GM12892 (cell line): ENCODE results near the gene FBP1.

Experiments
- DNase-seq: peaks from one replicate; pipeline ENCODE4 v3.0.0; 2011; ENCODE audit not compliant: insufficient read length
- FAIRE-seq: peaks from 2 replicates; lab custom pipeline; 2011; peaks lifted over from hg19 to GRCh38; lab: Jason Lieb, UNC
- POLR2A ChIP-seq: IDR thresholded peaks from 2 replicates; pipeline ENCODE4 v1.6.1; 2011; ENCODE audit warnings: low read depth, low read length, control low read depth
- POLR2AphosphoS5 ChIP-seq: IDR thresholded peaks from 2 replicates; pipeline ENCODE4 v1.6.1; 2011; ENCODE audit warnings: low read depth, low read length, control low read depth
- TAF1 ChIP-seq: IDR thresholded peaks from 2 replicates; pipeline ENCODE4 v1.6.1; 2011; ENCODE audit warnings: low read depth, mild to moderate bottlenecking, control low read depth, low read length, borderline replicate concordance

FBP1 gene

DNA sequence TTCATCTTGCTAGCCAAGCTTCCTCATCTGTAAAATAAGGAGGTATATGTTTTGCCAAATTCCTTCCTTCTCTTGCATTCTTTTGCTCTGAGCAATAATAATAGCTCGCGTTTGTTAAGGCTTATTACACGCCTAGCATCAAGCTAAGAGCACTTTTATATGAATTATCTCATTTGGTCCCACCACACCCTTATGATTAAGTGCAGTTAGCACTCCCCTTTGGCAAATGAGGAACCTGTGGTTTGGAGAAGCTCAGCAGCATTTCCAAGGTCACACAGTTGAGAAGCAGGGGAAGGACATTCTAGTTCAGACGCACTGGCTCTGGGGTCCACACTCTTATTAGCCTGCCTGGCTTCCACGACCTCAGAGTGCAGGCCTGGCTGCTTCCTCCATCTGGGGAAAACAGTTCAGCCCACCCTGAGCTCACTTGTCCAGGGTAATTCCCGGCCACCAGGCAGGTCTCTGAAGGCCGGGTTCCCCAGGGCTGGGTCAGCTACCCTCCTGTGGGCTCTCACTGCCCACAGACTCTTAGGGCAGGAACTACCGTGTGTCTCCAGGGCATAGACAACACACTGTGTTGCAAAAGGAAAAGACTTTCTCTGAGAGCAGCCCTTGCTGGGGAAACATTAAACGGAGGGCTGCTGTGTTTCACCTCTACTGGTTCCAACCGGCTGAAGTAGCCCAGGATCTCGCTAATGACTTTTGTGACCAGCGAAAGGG is 9.9 kb upstream of the FBP1 start:
- DNase-seq (no peak), FAIRE-seq (no peak)
- TF ChIP-seq TAF1: no peak
- no peak for TF ChIP-seq POLR2A
- TF ChIP-seq POLR2AphosphoS5: no peak

DNA sequence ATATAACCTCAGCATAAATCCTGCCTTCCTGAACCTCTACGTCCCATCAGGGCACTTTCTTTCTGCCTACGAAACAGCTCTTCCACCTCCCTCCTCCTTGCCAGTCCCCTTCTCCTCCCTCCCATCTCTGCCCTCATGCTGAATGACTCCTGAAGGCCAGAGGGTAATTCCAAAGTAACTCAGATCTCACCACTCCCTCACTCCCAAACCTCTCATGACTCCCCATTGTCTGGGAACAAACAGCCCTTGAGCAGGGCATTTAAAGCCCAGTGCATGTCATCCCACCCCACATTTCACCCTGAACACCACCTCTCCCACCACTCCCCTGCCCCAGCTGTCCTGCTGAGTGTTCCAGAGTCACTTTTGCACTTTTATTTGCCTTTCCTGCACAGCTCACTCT is 8.9 kb upstream of the FBP1 start:
- FAIRE-seq: no peak
- no peak for DNase-seq
- no peak for TF ChIP-seq TAF1
- no peak for TF ChIP-seq POLR2A
- no peak for TF ChIP-seq POLR2AphosphoS5

DNA sequence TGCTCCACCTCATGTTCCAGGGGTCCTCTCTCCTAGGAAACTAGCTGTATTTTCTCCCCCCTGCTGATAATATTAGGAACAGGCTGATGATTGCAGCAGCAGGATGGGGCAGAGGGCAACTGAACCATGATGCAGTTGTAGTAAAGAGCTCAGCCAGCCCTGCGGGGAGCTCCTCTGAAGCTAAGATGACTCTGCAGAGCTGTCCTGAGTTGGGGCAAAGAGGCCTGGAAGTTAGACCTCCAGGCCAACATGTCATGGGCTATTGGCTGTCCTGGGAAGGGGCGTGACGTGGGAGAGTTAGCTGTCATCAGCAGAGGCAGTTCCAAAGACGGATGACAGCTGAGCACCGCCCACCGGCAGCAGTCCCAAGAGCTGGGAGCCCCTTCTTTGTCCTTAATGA is 6.6 kb upstream of the FBP1 start:
- DNase-seq: no peak
- no peak for FAIRE-seq
- TF ChIP-seq TAF1 (no peak), POLR2AphosphoS5 (no peak), POLR2A (no peak)

DNA sequence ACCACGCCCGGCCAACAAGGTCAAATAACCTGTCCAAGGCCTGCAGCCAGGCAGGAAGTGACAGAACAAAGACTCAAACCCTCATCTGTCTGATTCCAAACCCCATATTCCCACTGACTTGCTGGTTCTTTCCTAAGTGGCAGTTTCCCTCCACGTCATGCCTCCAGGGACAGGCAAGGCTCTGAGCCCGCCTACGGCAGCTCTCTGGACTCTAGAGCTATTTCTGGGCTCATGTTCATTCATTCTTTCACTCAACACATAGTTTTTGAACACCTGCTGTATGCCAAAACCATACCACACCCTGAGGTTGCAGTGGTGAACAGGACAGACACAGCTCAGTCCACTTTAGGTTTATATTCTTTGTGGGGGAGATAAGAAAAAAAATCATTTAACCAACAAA is 5.2 kb upstream of the FBP1 start:
- TF ChIP-seq POLR2AphosphoS5 (no peak), POLR2A (no peak), TAF1 (no peak)
- no peak for FAIRE-seq
- no peak for DNase-seq

DNA sequence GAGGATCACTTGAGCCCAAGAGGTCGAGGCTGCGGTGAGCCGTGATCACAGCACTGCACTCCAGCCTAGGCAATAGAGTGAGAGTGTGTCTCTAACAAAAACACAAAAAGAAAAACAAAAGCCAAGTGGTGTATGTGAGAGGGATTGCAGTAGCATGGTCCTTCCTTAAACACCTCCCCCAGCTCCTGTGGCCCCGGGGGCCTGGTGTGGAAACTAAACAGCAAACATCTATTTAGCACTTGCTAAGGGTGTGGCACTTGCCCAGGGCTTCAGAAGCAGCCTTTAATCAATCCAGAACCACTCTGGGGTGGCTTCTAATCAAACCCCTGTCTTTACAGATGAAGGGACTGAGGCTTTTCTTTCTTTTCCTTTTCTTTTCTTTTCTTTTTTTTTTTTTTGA is 4.4 kb upstream of the FBP1 start:
- FAIRE-seq: no peak
- no peak for DNase-seq
- TF ChIP-seq POLR2AphosphoS5: no peak
- no peak for TF ChIP-seq POLR2A
- no peak for TF ChIP-seq TAF1

DNA sequence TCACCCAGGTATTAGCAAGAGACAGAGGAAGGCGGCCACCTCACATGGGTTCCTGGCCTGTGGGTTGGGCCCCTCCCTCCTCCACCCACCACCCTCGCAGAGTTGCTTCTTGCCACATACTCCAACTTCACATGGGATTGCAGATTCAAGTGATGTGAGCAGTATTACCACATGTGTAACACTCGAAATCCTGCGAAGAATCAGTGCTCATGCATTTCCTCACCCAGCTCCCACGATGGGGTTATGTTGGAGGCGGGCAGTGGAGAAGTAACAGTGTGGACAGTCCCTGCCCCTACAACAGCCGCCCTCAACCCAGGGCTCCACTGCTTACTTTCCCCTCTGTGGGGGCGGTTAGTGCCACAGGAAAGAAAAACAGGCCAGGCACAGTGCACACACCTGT is 3.9 kb upstream of the FBP1 start:
- no peak for DNase-seq
- no peak for TF ChIP-seq TAF1
- no peak for TF ChIP-seq POLR2A
- TF ChIP-seq POLR2AphosphoS5: no peak
- FAIRE-seq: no peak

DNA sequence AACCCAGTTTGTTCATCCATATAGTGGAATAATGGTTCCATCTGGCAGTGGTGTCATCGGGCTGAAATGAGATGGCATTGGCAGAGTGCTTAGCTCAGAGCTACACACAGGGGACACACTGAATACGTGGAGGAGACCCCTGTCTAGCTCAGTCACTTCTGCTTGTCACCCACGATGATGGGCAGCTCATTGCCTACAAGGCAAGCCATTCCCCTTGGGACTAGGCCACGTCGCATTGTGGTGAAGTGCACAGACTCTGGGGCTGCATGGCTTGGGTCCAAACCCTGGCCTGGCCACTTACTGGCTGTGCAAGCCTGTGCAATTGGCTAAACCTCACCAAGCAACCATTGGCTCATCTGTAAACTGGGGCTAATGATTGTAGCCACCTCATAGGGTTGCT is 3.2 kb upstream of the FBP1 start:
- no peak for TF ChIP-seq TAF1
- no peak for TF ChIP-seq POLR2AphosphoS5
- no peak for TF ChIP-seq POLR2A
- FAIRE-seq (no peak), DNase-seq (no peak)

DNA sequence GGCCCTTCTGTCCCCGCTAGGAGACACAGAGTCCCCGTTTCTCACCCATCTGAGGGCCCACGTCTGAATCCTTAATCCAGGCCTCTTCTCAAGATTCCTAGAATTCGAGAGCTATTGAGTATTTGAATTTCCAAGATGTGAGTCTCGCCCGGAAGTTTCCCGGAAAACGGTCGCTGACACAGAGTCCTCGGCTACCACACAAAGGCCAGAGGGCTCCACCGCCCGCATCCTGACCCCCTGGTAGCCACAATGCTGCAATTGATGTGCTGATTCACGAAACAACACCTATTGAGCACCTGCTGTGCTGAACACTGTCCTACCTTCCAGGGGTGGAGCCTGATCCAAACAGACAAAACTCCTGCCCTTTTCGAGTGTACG is 670 bp upstream of the FBP1 start:
- FAIRE-seq (no peak), DNase-seq (no peak)
- TF ChIP-seq POLR2AphosphoS5 (no peak), TAF1 (no peak)

DNA sequence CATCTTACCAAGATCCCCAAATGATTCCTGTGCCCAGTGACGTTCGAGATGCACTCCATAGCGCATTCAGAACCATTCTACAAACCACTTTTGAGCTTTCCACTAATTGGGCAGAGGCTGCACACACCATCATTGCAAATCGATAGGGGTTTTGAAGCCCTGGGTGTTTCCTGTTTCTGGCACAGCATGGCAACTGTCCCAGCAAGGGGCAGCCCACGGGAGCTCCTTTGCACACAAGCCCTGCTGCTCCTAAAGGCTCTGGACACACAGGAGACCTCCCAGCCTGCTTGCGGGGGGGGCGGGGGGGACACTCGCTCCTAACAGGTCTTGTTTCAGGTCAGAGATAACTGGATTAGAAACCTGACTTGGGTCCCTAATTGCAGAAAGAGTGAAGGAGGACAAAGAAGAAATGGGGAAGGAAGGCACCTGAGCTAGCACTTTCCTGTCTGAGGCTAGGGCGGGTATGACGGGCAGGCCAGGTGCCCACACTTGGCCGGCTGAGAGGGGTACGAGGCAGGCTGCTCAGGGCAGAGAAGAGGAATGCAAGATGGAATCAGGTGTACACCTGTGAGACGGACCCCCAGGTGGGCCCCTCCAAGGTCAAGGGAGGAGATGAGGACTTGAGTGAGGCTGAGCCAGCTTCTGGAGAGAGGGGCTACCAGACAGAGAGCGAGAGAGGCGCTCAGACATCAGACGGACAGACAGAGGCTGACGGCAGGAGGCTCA is 820 bp downstream of the FBP1 start:
- TF ChIP-seq TAF1: no peak
- TF ChIP-seq POLR2AphosphoS5: no peak
- TF ChIP-seq POLR2A: no peak
- FAIRE-seq: no peak
- DNase-seq: no peak

DNA sequence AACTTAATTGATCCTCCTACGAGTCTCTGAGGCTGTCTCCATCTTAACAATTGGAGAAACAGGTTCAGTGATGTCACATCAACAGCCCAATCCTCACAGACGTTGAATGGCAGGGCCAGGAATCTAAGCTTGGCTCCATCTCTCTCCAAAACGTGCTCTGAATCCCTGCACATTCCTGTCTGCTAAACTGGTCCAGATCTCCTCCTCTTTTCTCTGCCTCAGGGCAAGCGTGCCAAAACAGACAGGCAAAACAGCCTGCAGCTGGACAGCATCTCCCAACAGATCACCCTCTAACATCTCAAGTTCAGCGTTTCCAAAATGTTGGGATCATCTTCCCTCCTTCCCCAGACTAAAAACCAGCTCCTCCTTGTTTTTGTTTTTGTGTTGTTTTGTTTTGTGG is 6.6 kb downstream of the FBP1 start:
- FAIRE-seq (no peak), DNase-seq (no peak)
- TF ChIP-seq TAF1 (no peak), POLR2A (no peak), POLR2AphosphoS5 (no peak)

DNA sequence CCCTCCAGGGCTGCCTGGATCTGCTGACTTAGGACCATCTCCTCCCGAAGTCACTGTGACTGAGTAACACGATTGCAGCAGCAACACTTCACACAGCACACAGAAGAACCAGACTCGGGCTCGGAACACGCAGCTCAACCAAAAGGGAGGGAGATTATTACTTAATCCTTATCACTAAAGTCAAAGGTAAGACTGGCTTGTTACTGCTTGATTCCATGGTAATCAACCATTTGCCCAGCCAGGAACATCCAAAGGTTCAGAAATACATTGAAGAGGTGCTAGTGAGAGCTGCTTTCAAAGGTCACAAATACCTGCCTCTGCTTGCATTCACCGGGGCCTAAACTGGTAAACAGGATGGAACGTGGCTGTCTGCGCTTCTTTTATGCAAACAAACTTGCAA is 7.7 kb downstream of the FBP1 start:
- DNase-seq (no peak), FAIRE-seq (no peak)
- TF ChIP-seq TAF1 (no peak), POLR2AphosphoS5 (no peak)

DNA sequence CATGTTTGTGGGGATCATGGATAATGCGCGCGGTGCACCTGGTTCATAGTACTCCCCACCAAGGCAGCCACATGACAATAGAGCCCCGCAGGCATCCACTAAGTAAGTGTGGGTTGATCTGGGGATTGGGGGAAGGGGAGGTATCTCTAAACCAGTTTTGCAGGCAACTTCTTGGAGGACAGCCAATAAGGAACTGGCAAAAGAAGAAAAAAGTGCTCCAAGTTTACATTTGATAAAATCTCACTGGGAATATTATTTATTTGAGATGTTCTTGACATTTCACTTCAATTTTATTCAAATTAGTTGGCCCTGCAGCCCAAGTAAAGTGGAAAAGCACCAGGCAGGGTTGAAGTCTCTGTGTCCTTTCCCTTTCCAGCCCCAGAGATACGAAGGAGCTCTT is 8.5 kb downstream of the FBP1 start:
- TF ChIP-seq POLR2AphosphoS5 (no peak), POLR2A (no peak), TAF1 (no peak)
- DNase-seq (no peak), FAIRE-seq (no peak)

DNA sequence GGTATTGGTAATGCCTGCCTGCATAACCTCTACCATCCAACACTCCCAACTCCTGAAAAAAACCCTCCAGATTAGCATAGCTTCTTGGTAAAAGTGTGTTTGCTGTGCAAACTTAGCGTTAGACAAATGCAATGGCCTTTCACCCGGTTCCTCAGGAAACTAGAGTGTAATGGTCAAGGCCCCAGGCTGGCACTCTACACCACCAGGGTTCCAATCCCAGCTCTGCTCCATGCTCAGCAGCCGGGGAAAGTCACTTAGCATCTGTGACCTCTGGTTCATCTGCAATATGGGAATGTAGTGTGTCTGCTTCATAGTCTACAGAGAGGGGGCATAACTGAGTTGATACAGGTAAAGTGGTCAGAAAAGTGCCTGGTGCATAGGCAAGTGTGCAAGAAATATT is 9.0 kb downstream of the FBP1 start:
- DNase-seq (no peak), FAIRE-seq (no peak)
- TF ChIP-seq POLR2AphosphoS5 (no peak), TAF1 (no peak)
